Eye (tissue), 1 donor: ENCODE measurements around the gene FABP3.
A peak's percentile ranks its signal among the peaks of the same experiment; 100 is the strongest.

ENCODE experiments used
- DNase-seq: peaks from one replicate; pipeline ENCODE4 v3.0.0-alpha.2; 2015

FABP3 gene

GRCh38 chr1:31371121-31371959 is 1.5 kb downstream of the FABP3 start:
- DNase-seq, result no peak

GRCh38 chr1:31370565-31370964 is 2.3 kb downstream of the FABP3 start:
- DNase-seq, result no peak

GRCh38 chr1:31370021-31370420 is 2.9 kb downstream of the FABP3 start:
- DNase-seq, result no peak

- no peak for DNase-seq
Measured at GRCh38 chr1:31368611-31369107, 4.2 kb downstream of the FABP3 start.

- DNase-seq, result no peak
Measured at GRCh38 chr1:31366796-31367195, 6.1 kb downstream of the FABP3 start.

- peak; percentile 71 for DNase-seq
Measured at GRCh38 chr1:31364561-31365250, 8.2 kb downstream of the FABP3 start.

GRCh38 chr1:31362032-31362431 is 10.8 kb downstream of the FABP3 start:
- no peak for DNase-seq

GRCh38 chr1:31361607-31362006 is 11.3 kb downstream of the FABP3 start:
- DNase-seq, result no peak

GRCh38 chr1:31356427-31356826 is 16.4 kb downstream of the FABP3 start:
- DNase-seq, result no peak

- no peak for DNase-seq
Measured at GRCh38 chr1:31354283-31354682, 18.6 kb downstream of the FABP3 start.

GRCh38 chr1:31348449-31348848 is 24.4 kb downstream of the FABP3 start:
- no peak for DNase-seq

- DNase-seq, result no peak
Measured at GRCh38 chr1:31346785-31347184, 26.1 kb downstream of the FABP3 start.

- no peak for DNase-seq
Measured at GRCh38 chr1:31345635-31346034, 27.2 kb downstream of the FABP3 start.

- no peak for DNase-seq
Measured at GRCh38 chr1:31344503-31344902, 28.4 kb downstream of the FABP3 start.

GRCh38 chr1:31336687-31337467 is 36.0 kb downstream of the FABP3 start:
- DNase-seq, result no peak

- peak; percentile 67 for DNase-seq
Measured at GRCh38 chr1:31335007-31335406, 37.9 kb downstream of the FABP3 start.

- DNase-seq, result no peak
Measured at GRCh38 chr1:31327381-31327780, 45.5 kb downstream of the FABP3 start.

GRCh38 chr1:31326461-31326860 is 46.4 kb downstream of the FABP3 start:
- peak; percentile 31 for DNase-seq

- no peak for DNase-seq
Measured at GRCh38 chr1:31324992-31325391, 47.9 kb downstream of the FABP3 start.

GRCh38 chr1:31324093-31324492 is 48.8 kb downstream of the FABP3 start:
- no peak for DNase-seq

- no peak for DNase-seq
Measured at GRCh38 chr1:31318146-31318545, 54.7 kb downstream of the FABP3 start.

- no peak for DNase-seq
Measured at GRCh38 chr1:31315902-31316301, 57.0 kb downstream of the FABP3 start.
